Endodermal cell (in vitro differentiated cells): ENCODE measurements around the gene ST3GAL3. TPM values are rescaled to one million over a fixed set of nuclear protein-coding genes. Genes with fewer than 3 reads are reported as not detected.

Source experiments
- DNase-seq: peaks from one replicate; pipeline ENCODE4 v3.0.0-alpha.2; 2017
- H3K27ac ChIP-seq: 2 replicates; pipeline ENCODE4 v1.5.1; 2013; ENCODE audit warnings: mild to moderate bottlenecking, low read depth, low read length, moderate library complexity
- H3K27me3 ChIP-seq: 2 replicates; pipeline ENCODE4 v1.6.1; 2013; ENCODE audit warnings: mild to moderate bottlenecking, low read length, moderate library complexity; ENCODE audit not compliant: insufficient read depth, control insufficient read depth, poor library complexity, severe bottlenecking
- H3K36me3 ChIP-seq: 2 replicates; pipeline ENCODE4 v1.7.0; 2013; ENCODE audit warnings: mild to moderate bottlenecking, low read length, moderate library complexity; ENCODE audit not compliant: control insufficient read depth, insufficient read depth
- H3K4me1 ChIP-seq: one replicate; pipeline ENCODE4 v1.7.0; 2013; ENCODE audit warnings: low read length; ENCODE audit not compliant: control insufficient read depth, insufficient read depth
- H3K4me3 ChIP-seq: 2 replicates; pipeline ENCODE4 v1.5.1; 2013; ENCODE audit warnings: mild to moderate bottlenecking, low read length, moderate library complexity
- H3K9ac ChIP-seq: 2 replicates; pipeline ENCODE4 v1.6.1; 2013; ENCODE audit warnings: mild to moderate bottlenecking, low read length, moderate library complexity; ENCODE audit not compliant: poor library complexity, severe bottlenecking; ENCODE audit errors: extremely low read depth
- H3K9me3 ChIP-seq: 2 replicates; pipeline ENCODE4 v1.6.1; 2013; ENCODE audit warnings: mild to moderate bottlenecking, low read length, moderate library complexity; ENCODE audit not compliant: control insufficient read depth
- H3K27ac Mint-ChIP-seq: 2 replicates; pipeline ENCODE4 v1.8.0; 2020; ENCODE audit warnings: mixed read lengths
- H3K27me3 Mint-ChIP-seq: 2 replicates; pipeline ENCODE4 v1.8.0; 2021; ENCODE audit warnings: mild to moderate bottlenecking, mixed read lengths; ENCODE audit not compliant: insufficient read depth
- H3K36me3 Mint-ChIP-seq: 2 replicates; pipeline ENCODE4 v1.8.0; 2020; ENCODE audit warnings: low read depth, mixed read lengths
- H3K4me1 Mint-ChIP-seq: 2 replicates; pipeline ENCODE4 v1.8.0; 2020; ENCODE audit warnings: mixed read lengths
- H3K4me3 Mint-ChIP-seq: 2 replicates; pipeline ENCODE4 v1.8.0; 2020; ENCODE audit warnings: mild to moderate bottlenecking, moderate library complexity, mixed read lengths
- H3K9me3 Mint-ChIP-seq: 2 replicates; pipeline ENCODE4 v1.8.0; 2020; ENCODE audit warnings: mild to moderate bottlenecking, mixed read lengths
- CTCF ChIP-seq: fragments of 200-600 bp; sonication (generic); conservative IDR thresholded peaks from 2 replicates; pipeline ENCODE4 v1.5.0; 2021; ENCODE audit warnings: antibody characterized with exemption, mild to moderate bottlenecking
- WGBS, 2 experiments: methylation state at CpG; one replicate each; pipeline versions ENCODE4 v1.1.5 to v1.1.7; 2013; ENCODE audit warnings: missing lambda C conversion rate in 2 of 2, mixed read lengths in 1 of 2; ENCODE audit not compliant: insufficient coverage in 1 of 2, insufficient read length in 1 of 2; 5-methylcytosine and 5-hydroxymethylcytosine counted together
- total RNA-seq, 2 donors: library from RNA; stranded (reverse); fragmentation: NEBNext Ultra II Directional in 1 of 2; extraction: Animal tissue kit (Norgen Biotek cat#: 25700) in 1 of 2; gene quantifications; 2 replicates in 1 of 2; 3 replicates in 1 of 2; pipeline ENCODE4 v1.2.1, GENCODE V29; 2021

The ST3GAL3 gene
- total RNA-seq, 2 donors from 2014 or later: 15.5 to 15.9 TPM

GRCh38 chr1:43930949-43931275 is 223.6 kb downstream of the ST3GAL3 start:
- peaks cover 23% of the 10 kb centered on the region for H3K27me3 Mint-ChIP-seq
- H3K27ac ChIP-seq: no peak overlapping the region
- H3K36me3 ChIP-seq: no peaks in the 10 kb centered on the region
- no peak overlapping the region for H3K9ac ChIP-seq
- 84 to 93% methylated on average over 4 of the region's 4 CpGs for WGBS, 2 experiments
- no peak overlapping the region for H3K4me3 Mint-ChIP-seq
- H3K9me3 Mint-ChIP-seq: no peaks in the 10 kb centered on the region
- H3K9me3 ChIP-seq: no peaks in the 10 kb centered on the region
- H3K36me3 Mint-ChIP-seq: peaks cover 6% of the 10 kb centered on the region
- no peak overlapping the region for H3K4me3 ChIP-seq
- TF ChIP-seq CTCF: no peak
- H3K27me3 ChIP-seq: peaks cover 27% of the 10 kb centered on the region
- DNase-seq: no peak
- H3K27ac Mint-ChIP-seq: no peak overlapping the region
- H3K4me1 ChIP-seq: no peaks in the 10 kb centered on the region
- H3K4me1 Mint-ChIP-seq: peaks cover 16% of the 10 kb centered on the region

- no peak overlapping the region for H3K27ac Mint-ChIP-seq
- no peak for TF ChIP-seq CTCF
- H3K4me1 Mint-ChIP-seq: peaks cover 16% of the 10 kb centered on the region
- Histone ChIP-seq H3K27ac (no peak overlapping the region), H3K4me1 (no peaks in the 10 kb centered on the region), H3K36me3 (no peaks in the 10 kb centered on the region), H3K27me3 (peaks cover 27% of the 10 kb centered on the region), H3K4me3 (no peak overlapping the region), H3K9me3 (no peaks in the 10 kb centered on the region), H3K9ac (no peak overlapping the region)
- no peaks in the 10 kb centered on the region for H3K9me3 Mint-ChIP-seq
- H3K36me3 Mint-ChIP-seq: no peaks in the 10 kb centered on the region
- no peak overlapping the region for H3K4me3 Mint-ChIP-seq
- DNase-seq: no peak
- H3K27me3 Mint-ChIP-seq: peaks cover 23% of the 10 kb centered on the region
- 92 to 97% methylated on average over 9 to 13 of the region's 13 CpGs for whole genome bisulfite sequencing, 2 experiments
Measured at GRCh38 chr1:43931711-43932660, 224.7 kb downstream of the ST3GAL3 start.

GRCh38 chr1:43932786-43933385 is 225.6 kb downstream of the ST3GAL3 start:
- no peaks in the 10 kb centered on the region for H3K4me1 ChIP-seq
- no peak overlapping the region for H3K27ac ChIP-seq
- H3K4me3 Mint-ChIP-seq: peak overlapping the region; percentile 62
- 40 to 48% methylated on average over 5 to 8 of the region's 8 CpGs for WGBS, 2 experiments
- peaks cover 16% of the 10 kb centered on the region for H3K4me1 Mint-ChIP-seq
- no peaks in the 10 kb centered on the region for H3K9me3 Mint-ChIP-seq
- no peak overlapping the region for H3K9ac ChIP-seq
- no peaks in the 10 kb centered on the region for H3K36me3 Mint-ChIP-seq
- no peaks in the 10 kb centered on the region for H3K9me3 ChIP-seq
- no peaks in the 10 kb centered on the region for H3K36me3 ChIP-seq
- TF ChIP-seq CTCF: no peak
- peaks cover 34% of the 10 kb centered on the region for H3K27me3 ChIP-seq
- H3K4me3 ChIP-seq: peak overlapping the region; percentile 73
- no peak for DNase-seq
- H3K27ac Mint-ChIP-seq: no peak overlapping the region
- peaks cover 28% of the 10 kb centered on the region for H3K27me3 Mint-ChIP-seq
